ENCODE data around the gene DLG4. TPM values are rescaled to one million over a fixed set of nuclear protein-coding genes. Genes with fewer than 3 reads are reported as not detected.
A peak's percentile ranks its signal among the peaks of the same experiment; 100 is the strongest.

Gene DLG4
- total RNA-seq, 1 donor from 2014 or later = 11.3 TPM

DNA sequence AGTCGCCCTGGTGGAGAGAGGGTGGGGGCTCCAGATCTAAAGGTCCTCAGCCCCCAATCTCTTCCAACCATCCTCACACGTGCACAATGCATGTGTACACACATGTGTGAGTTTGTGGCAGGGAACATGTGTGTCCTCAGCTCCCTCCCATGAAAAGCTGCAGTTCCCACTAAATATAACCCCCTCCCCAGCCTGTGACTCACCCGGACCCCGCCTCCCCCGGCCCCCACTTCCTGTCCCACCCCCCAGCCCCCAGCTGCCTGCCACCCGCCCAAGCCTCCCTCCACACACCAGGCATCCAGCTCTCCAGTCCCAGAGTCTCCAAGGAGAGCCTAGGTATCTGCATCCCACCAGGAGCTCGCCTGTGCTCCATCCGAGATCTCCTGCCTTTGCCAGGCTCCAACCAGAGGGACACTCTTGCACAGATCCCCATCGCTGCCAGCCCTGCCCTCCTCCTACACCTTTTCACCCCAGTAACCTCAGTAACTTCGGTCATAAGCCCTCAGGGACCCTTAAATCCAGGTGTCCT is 3.9 kb downstream of the DLG4 start:
- no peak for DNase-seq (ENCODE audit: low read depth, low spot score)

DNA sequence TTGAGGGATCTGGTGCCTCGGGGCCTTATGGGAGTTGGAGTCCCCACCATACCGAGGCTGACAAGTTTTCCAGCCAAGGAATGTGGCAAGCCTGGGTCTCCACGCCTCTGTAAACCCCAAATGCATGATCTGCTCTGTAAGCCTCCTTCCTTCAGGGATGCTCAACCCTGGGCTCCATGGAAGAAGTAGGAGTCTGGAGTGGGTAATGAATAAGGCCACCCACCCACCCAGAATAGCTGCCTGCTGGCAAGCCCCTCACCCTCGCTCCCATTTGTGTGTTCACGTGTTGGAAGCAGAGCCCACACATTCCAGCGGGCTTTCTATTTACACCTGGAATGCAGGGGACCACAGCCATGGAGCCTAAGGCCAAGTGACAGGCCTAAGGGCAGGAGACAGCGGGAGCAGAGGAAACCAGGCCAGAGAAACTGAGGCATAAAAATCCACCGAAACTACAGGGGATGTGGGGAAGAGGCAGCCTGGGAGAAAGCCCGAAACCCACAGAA is 4.4 kb downstream of the DLG4 start:
- no peak for DNase-seq (ENCODE audit: low read depth, low spot score)

DNA sequence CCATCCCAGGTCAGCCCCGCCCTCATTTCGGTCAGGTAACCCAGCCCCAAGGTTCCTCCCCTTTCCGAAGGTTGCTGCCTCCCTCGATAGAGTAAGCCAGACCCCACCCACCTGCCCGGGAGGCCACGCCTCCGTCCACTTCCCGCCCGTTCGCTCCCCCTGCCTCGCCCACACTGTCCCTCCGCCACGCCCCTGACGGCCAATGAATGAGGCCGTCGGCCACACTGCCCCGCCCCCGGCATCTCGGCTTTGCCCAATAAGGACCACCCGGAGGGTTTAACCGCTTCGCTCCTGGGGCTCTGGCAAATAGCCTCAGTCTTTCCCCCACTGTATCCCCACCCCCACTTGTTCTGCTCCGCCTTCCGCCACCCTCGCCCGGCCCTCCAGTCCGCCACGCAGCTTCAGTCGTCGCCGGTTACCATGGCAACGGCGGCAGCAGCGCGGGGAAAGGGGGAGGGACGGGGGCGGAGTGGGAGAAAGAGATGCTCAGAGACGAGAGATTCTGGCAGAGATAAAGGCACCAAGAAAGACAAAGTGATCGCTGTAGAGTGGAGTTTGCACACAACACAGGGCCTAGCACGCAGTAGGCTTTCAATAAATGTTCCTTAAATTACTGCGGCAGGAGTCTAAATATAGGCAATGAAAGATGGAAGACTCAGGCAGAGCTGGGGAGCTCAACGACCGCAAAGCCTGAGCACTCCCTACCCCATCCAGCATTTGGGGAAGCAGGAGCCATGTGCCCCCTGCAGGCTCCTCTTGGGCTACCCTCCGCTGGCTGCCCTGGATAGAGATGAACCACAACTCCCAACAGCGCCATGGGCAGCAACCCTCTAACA is 5.1 kb downstream of the DLG4 start:
- DNase-seq (ENCODE audit: low read depth, low spot score) = peak; percentile 88

DNA sequence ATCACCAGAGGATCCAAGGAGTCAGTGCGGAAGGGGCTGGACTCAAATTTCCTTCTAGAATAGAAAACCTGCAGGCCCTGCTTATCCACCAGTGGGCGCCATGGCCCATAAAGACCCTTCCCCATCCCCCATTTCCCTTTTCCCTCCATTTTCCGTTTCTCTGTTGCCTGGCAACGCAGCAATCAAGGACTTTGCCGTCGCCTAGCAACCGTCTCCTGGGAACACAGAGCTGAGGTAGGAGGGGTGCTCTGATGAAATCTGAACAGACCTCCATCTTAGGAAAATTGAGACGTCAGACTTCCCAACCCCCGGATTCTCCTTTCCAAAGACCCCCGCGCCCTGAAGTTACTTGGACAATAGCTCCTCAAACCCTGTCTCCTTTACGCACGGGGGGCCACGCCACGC is 5.7 kb downstream of the DLG4 start:
- no peak for DNase-seq (ENCODE audit: low read depth, low spot score)

DNA sequence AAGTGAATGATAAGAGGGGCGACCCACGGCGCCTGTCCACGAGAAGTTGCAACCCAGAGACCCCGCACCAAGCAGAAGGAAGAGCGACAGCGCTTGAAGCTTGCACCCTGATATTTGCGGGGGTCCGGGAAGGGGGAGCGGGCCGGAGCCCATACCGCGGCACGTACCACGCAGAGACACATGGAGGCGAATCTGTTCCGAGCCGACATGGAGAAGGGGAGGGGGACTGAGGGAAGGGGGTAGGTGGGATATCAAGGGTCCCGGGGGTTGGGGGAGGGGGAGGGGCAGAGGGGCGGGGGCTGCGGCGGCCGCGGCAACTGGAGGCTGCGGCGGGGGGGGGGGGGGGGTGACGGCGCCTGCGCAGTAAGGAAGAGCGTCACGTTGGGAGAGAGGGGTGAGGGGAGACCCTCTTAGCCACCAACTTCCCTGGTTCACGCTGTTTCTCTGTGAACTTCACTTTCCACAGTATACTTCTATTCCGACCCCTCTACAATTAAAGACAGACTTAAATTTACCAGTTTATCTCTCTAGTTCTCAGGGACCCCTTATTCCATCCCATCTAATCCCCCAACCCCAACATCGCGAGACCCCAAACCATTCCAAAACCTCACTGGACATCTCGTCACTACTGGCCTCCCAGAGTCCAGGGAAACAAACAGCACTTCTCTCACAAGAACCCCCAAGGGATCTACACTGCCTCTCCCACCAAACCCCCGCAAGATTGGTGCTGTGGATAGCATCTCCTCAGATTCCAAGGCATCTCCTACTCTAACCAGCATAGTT is 8.0 kb downstream of the DLG4 start:
- DNase-seq (ENCODE audit: low read depth, low spot score) = no peak

DNA sequence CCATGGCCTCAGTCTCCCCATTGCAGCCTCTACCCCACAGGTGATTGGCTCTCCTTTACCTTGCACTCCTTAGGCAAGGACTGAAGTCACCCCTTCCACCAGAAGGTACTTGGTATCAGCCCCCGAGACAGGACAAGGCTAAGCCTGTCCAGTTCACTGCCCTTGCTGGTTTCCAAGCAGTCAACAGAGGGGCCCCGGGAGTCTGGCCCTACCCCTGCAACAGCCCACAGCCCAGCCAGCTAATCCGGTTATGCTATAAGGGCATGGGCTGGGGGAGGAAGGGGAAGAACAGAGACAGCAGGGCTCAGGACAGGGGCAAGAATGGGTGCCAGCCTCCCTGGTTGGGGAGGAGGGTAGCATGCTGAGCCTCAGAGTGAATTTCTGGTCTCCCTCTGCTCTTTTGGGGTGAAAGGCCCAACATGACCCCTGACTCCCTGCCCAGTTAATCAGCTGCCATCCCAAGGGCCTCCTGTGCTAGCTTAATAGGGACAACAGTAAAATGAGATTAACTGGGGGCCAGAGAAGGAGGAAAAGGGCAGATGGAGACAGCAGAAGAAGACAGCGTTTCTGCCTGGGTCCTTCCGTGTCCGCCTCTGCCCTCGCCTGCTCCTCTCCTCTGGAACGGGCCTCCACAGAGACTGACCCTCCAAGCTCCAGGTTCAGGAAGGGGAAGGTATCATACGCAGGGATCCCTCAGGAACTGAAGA is 10.7 kb downstream of the DLG4 start:
- DNase-seq (ENCODE audit: low read depth, low spot score) = no peak

DNA sequence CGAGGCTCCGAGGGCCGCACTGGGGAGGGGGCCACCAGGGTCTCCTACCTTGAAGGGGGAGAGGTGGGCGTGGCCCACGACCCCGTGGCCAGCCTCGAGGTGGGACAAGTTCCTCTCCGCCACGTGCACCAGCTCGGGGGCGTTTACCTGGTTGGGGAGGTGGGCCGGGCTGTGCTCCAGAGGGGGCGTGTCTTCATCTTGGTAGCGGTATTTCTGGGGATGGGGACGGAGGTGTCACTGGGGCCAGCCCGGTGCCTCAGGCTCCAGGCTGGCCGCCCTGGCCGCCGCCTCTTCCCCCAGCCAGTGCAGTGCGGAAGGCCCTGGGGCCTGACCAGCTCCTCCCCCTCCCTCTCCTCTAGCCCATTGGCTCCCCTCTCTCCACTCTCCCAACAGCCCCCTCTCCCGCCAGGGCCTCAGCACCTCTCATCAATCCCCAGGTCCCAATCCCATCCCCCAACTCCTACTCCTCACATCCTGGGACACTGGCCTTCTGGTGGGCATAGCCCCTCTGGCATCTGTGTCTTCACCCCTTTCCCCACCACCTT is 11.5 kb downstream of the DLG4 start:
- DNase-seq (ENCODE audit: low read depth, low spot score) = no peak

DNA sequence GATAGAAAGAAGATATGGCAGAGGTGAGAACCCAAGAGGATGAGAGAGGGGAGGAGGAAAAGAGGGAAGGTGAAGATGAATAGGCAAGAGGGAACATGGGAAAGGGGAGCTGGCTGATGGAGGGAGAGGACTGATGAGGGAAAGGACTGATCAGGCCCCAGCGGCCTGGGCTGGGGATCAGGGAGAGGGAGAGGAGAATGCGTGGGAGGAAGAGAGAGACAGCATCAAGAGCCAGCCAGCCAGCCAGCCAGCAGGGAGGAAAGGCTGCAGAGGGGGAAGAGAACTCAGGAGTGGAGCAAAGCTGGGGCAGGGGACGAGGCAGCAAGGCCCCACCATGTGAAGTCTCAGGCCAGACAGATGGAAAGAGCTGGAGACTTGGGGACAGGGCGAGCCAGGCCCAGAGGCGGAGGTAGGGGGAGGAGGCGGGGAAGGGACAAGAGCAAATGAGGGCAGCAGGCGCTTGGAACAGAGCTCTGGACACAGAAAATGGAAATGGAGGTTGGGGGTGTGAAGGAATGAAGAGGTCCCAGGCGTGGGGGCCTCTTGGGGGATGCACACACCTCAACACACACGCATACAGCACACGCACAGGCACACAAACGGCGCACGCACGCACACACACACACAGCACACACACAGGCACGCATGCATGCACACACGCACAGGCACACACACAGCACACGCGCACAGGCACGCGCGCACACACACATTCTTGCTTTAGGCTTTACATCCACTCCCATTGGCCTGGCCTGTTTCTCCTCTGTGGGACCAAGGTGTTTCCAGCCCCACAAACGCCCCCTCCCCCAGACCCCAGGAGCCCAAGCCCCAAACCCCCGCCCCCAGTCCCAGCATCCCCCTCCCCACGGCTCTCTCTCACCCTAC is 12.3 kb downstream of the DLG4 start:
- no peak for DNase-seq (ENCODE audit: low read depth, low spot score)

DNA sequence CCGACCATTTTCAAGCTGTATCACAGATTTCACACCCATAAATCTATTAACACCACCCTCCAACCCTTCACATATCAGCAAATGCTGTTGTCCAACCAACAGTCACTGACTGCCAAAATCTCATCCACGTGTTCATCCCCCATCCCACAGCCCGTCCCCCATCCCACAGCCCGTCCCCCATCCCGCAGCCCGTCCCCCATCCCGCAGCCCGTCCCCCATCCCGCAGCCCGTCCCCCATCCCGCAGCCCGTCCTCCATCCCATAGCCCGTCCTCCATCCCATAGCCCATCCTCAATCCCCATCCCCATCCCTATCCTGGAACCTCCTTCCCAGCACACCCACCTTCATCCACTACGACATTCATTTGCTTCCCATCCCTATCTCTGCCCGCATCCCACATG is 14.1 kb downstream of the DLG4 start:
- no peak for DNase-seq (ENCODE audit: low read depth, low spot score)

DNA sequence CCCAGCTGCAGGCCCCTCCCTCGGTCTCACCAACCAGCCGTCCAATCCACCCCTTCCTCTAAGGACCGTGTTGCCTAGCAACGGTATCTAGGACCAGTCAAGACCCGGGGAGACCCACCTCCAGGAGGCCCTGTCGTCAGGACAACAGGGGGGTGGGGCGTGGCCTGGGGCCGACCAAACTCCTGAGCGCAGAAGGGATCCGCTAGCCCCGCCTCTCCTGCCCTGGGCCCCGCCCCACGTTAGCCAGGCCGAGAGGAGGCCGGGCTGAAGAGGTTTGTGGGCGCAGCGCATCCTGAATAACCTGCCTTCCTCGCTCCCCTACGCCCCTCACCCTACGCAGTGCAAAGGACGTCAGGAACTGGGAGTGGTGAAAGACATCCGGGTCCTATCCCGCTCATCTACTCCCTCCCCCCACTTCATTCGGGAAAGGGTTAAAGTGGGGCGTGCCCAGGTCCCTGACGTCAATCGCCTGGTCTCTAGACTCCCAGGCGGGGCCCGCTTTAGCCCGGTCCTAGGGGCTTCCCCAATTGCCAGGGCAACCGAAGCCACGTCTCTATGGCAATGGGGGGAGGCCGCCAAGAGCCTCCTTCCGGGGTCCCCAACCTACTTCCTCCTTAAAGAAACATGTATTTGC is 14.7 kb downstream of the DLG4 start:
- DNase-seq (ENCODE audit: low read depth, low spot score) = no peak

DNA sequence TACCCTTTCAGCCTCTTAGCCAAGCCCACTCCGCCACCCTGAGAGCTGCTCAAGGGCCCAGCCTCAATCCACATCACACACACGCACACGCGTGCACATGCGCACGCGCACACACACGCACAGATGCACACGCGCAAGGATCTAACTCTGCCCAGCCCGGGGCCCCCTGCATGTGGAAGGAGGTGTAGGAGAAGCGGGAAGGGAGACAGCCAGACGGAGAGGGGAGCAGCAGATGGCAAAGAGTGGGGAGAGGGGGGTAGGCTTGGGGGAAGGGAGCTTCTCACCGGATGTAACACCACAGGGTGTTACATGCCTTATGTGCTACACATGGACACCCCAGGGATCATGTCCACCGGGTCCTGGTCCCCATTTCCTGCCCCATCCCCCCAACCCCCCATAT is 15.3 kb downstream of the DLG4 start:
- no peak for DNase-seq (ENCODE audit: low read depth, low spot score)

DNA sequence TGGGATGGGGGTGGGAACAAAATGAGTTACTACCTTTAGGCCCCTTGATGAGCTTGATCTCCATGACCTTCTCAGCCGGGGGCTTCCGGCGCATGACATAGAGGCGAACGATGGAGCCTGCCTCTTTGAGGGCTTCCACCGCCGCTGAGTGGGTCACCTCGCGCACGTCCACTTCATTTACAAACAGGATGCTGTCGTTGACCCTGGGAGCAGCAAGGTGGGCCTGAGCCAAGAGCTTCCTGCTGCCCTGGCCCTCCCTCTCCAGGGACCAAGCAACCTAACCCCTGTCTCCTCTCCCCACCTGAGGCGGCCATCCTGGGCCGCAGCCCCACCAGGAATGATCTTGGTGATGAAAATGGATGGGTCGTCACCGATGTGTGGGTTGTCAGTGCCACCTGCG is 16.2 kb downstream of the DLG4 start:
- DNase-seq (ENCODE audit: low read depth, low spot score) = no peak

DNA sequence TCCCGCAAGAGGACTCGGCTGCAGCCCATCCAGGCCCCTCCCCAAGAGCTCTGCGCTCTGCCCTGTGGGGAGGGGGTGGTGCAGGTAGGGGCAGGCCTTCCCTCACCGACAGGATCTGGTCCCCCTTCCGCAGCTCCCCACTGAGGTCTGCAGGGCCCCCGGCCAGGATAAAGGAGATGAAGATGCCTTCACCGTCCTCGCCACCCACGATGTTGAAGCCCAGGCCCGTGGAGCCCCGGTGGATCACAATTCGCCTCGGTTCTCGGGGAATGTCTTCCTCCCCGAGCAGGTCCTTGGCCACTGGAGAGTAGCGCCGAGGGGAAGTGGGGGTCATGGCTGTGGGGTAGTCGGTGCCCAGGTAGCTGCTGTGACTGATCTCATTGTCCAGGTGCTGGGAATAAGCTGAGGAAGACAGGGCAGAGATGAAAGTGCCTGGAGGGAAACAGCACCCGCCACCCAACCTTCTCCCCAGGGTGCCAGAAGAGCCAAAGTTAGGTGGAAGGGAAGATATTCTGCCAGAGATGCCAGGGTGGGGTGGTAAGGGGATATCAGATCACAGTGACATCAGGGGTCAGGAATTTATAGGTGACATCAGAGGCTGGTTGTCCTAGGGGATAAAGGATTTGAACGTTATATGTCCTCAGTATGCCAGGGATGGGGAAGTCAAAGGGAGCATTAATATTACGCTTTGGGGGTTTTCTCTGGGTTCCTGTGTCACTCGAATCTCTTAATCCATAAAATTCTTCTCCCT is 22.8 kb downstream of the DLG4 start:
- DNase-seq (ENCODE audit: low read depth, low spot score) = no peak

DNA sequence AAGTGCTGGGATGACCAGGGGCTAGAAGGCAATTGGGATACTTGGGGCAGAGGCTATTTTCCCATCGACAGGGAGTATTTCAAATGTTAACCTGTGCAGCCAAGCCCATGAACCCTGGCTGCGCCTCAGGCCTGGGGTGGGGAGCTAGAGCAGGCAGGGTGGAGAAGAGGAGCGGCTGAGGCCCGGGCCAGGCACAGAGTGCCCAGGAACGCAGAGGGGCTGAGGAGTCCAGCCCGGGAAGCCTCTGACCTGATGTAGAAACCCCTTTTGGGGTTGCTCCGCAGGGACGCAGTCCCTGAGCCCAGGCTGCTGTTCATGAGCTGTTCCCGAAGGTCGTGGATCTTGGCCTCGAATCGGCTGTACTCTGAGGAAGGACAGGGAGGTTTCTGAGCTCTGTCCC is 23.7 kb downstream of the DLG4 start:
- DNase-seq (ENCODE audit: low read depth, low spot score) = no peak

DNA sequence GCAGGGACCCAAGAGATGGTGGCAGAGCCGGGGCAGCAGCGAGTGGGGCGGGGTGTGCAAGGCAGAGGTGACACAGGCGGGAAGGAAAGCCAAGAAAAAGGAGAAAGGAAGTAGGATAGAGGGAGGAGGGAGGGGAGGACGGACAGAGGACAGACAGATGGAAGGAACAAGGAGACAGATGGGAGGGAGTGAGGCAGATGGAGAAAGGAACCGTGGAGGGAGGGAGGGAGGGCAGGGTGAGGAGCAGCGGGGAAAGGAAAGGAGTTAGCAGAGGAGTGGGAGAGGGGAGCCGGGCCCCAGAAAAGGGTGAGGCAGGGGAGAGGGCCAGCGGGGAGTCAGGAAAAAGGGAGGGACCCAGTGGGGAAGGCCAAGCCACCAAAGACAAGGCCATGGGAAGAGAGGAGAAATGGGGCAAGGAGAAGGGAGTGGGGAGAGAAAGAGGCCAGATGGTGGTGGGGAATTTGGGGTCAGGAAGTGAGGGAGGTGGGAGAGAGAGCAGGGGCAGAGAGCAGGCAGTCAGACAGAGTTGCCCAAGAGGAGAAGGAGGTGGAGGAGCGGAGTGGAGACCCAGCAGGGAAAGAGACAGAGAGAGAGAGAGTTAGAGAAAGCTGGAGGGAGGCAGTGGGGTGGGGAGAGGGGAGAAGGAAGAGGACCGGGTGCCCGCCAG is 27.2 kb downstream of the DLG4 start:
- no peak for DNase-seq (ENCODE audit: low read depth, low spot score)

DNA sequence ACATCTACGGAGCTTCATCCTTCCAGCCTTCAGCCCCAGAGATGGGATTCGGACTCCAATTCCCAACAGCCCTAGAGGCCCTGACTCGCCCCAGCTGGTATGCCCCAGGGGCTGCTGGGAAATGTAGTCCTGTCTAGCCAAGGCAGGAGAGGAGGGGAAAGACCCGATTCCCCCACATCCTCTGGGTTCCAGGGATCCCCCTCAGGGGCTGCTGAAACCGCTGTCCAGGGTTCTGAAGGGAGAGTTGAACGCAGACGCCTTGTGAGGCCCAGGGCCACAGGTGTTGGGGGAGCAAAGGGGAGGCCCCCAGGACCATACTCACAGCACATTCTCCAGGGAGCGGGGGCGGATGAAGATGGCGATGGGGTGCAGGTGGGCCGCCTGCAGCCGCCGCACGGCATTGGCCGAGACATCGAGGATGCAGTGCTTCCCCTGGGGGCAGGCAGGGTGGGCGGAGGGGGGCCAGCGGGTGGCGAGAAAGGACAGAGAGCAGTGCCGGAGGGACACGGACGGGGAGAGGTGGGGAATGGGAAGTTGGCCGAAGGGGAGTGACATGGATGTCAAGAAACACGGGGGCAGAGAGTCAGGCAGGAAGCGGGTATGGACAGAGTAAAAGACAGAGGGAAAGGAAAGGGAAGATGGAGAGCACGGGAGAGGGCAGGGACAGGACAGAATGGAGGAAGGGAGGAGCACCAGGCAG is 27.9 kb downstream of the DLG4 start:
- DNase-seq (ENCODE audit: low read depth, low spot score) = no peak

DNA sequence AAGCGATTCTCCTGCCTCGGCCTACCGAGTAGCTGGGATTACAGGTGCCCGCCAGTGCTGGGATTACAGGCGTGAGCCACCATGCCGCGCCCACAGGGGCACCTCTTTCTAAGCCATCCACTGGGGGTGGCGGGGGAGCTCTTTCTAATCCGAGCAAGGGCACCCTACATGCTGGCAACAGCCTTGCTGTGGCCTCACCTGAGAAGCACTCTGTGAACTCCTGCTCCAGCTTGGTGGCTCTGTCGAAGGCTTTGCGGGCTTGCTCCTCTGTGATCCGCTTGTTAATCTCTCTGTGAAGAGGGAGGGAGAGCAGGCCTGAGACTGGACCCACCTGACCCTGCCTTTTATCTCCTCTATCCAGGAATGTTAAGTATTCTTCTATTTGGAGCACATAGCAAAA is 28.6 kb downstream of the DLG4 start:
- DNase-seq (ENCODE audit: low read depth, low spot score) = no peak

DNA sequence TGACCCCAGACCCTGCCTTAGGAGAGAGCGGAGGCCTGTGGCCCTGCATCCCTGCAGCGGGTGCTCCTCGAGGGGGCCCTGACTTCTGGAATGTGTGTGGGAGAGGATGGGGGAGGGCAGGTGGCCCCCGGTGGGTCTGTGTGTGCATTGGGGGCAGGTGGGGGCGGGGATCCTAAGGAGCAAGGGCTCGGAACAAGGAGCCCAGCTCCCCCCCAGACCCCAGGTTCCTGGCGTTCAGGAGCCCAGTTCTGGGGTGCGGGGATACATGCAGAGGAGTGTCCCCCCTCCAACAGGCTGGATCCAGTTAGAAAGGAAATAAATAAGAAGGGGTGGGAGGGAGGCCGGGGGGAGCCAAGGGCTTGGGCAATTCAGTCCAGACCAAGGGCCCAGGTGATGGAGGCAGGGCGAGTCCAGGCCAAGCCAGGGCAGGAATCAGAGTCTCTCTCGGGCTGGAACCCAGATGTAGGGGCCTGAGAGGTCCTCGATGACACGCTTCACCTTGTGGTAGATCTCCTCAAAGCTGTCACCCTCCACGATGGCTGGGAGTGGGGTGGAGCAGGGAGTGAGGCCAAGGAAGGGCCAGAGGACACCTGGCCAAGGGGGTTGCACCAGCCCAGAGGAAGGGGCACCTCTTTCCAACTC is 29.2 kb downstream of the DLG4 start:
- DNase-seq (ENCODE audit: low read depth, low spot score) = no peak
